OCI-LY3 (cell line): ENCODE results near the gene MYL11.

Experiments used
- EZH2phosphoT487 ChIP-seq: fragments of 200-600 bp; shearing (Covaris generic); IDR thresholded peaks from 2 replicates; pipeline ENCODE4 v1.6.1; 2018; ENCODE audit warnings: antibody characterized with exemption, mixed run types, low read depth
- TF ChIP-seq, protein P1 (sequence below): fragments of 200-600, 300-600 bp; sonication (generic); IDR thresholded peaks from 2 replicates; pipeline ENCODE4 v1.5.1; 2014; ENCODE audit warnings: antibody characterized with exemption, low read length, low read depth

DNA sequence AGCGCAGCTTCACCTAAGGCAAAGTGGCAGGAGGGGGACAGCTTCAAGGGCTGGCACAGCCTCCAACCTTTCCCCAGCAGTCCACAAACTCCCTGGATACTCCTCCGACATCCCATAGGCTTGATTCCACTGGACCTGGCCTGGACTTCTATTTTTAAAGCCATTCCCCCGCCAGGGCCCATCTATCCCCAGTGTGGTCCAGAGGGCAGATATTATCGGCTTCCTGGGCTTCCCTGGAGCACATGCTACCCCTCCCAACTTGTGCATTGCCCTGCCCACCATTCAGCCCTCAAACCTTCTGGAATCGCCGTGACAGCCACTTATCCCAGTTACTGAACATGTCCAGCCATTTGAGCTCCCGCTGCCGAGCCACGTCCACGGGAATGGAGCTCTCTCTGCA lies 9.4 kb upstream of the MYL11 start:
- TF ChIP-seq, protein P1, sequence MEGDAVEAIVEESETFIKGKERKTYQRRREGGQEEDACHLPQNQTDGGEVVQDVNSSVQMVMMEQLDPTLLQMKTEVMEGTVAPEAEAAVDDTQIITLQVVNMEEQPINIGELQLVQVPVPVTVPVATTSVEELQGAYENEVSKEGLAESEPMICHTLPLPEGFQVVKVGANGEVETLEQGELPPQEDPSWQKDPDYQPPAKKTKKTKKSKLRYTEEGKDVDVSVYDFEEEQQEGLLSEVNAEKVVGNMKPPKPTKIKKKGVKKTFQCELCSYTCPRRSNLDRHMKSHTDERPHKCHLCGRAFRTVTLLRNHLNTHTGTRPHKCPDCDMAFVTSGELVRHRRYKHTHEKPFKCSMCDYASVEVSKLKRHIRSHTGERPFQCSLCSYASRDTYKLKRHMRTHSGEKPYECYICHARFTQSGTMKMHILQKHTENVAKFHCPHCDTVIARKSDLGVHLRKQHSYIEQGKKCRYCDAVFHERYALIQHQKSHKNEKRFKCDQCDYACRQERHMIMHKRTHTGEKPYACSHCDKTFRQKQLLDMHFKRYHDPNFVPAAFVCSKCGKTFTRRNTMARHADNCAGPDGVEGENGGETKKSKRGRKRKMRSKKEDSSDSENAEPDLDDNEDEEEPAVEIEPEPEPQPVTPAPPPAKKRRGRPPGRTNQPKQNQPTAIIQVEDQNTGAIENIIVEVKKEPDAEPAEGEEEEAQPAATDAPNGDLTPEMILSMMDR = no peak
- TF ChIP-seq EZH2phosphoT487 = no peak
